ENCODE results near the gene SMIM32. TPM values are rescaled to one million over a fixed set of nuclear protein-coding genes. Genes with fewer than 3 reads are reported as not detected.

The SMIM32 gene
- total RNA-seq, 1 experiment from 2014 or later: 0.37 TPM

DNA sequence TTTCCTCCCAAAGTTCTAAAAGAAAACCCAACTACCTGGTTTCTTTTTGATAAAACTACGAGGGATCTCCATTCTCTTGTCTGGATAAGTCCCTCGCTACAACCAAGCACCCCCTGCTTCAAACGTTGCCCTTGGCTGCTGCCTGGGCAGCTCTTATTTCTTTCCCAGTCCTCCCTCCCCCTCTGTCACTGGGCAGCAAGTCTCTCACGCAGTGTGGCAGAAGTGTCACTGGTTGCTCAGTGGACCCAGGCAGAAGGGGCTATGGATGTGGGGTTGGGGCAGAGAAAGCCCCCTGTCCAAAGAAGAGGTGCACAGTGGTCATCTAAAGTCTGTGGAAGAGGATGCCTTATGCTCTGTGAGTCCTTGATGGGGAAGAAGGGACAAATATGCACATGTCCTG is 7.2 kb upstream of the SMIM32 start:
- ATAC-seq: no peak
- H3K4me1 Mint-ChIP-seq: peaks cover 31% of the 10 kb centered on the region
- peaks cover 100% of the 10 kb centered on the region for H3K27me3 Mint-ChIP-seq (ENCODE audit: low read depth)
- DNase-seq (ENCODE audit: low spot score): no peak
- no peak overlapping the region for H3K4me3 Mint-ChIP-seq
- H3K9me3 Mint-ChIP-seq: no peaks in the 10 kb centered on the region
- no peaks in the 10 kb centered on the region for H3K36me3 Mint-ChIP-seq
- H3K27ac Mint-ChIP-seq: no peak overlapping the region
- ChIA-PET POLR2A (no interaction called here), CTCF (interaction anchor here (0.8 to 1.4 kb wide), 3 partner anchors 12 to 35 kb away, joined by 3 to 5 read pairs (median 3); no protein-coding TSS in a partner anchor)
- TF ChIP-seq, protein P1, sequence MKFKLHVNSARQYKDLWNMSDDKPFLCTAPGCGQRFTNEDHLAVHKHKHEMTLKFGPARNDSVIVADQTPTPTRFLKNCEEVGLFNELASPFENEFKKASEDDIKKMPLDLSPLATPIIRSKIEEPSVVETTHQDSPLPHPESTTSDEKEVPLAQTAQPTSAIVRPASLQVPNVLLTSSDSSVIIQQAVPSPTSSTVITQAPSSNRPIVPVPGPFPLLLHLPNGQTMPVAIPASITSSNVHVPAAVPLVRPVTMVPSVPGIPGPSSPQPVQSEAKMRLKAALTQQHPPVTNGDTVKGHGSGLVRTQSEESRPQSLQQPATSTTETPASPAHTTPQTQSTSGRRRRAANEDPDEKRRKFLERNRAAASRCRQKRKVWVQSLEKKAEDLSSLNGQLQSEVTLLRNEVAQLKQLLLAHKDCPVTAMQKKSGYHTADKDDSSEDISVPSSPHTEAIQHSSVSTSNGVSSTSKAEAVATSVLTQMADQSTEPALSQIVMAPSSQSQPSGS (CRISPR knock-in tag; IDR thresholded peaks at IDR 0.05; ENCODE audit: borderline replicate concordance, low read depth): no peak
- TF ChIP-seq NFYB (CRISPR knock-in tag; conservative IDR thresholded peaks at IDR 0.05; ENCODE audit: low read depth) (no peak), JUN (CRISPR knock-in tag; IDR thresholded peaks at IDR 0.05) (no peak)
- TF ChIP-seq, protein P2, sequence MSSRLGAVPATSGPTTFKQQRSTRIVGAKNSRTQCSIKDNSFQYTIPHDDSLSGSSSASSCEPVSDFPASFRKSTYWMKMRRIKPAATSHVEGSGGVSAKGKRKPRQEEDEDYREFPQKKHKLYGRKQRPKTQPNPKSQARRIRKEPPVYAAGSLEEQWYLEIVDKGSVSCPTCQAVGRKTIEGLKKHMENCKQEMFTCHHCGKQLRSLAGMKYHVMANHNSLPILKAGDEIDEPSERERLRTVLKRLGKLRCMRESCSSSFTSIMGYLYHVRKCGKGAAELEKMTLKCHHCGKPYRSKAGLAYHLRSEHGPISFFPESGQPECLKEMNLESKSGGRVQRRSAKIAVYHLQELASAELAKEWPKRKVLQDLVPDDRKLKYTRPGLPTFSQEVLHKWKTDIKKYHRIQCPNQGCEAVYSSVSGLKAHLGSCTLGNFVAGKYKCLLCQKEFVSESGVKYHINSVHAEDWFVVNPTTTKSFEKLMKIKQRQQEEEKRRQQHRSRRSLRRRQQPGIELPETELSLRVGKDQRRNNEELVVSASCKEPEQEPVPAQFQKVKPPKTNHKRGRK (CRISPR knock-in tag; IDR thresholded peaks at IDR 0.05; ENCODE audit: borderline replicate concordance): no peak

DNA sequence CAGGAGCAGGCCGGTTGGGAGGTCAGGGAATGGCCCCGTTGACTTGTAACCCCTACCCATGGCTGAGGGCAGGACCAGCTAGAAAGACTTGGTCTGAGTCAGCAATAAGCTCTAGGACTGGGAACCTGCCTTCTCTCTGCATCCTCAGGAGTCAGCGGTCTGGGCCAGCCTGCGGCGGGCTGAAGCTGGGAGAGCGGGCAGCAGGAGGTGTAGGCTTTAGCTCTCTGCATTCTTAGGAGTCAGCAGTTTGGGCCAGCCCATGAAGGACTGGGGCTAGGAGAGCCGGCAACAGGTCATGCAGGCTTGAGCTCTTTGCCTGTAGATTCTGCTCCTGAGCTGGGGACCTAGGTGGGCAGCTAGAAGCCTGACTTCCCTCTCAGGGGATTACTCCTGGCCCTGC is 6.4 kb upstream of the SMIM32 start:
- CTCF ChIA-PET: interaction anchor here (0.8 to 1.5 kb wide), 4 partner anchors 13 to 222 kb away, joined by 3 to 5 read pairs (median 3); no protein-coding TSS in a partner anchor
- H3K4me3 Mint-ChIP-seq: no peak overlapping the region
- H3K27ac Mint-ChIP-seq: no peak overlapping the region
- H3K9me3 Mint-ChIP-seq: no peaks in the 10 kb centered on the region
- H3K4me1 Mint-ChIP-seq: peaks cover 31% of the 10 kb centered on the region
- POLR2A ChIA-PET: no interaction called here
- H3K36me3 Mint-ChIP-seq: no peaks in the 10 kb centered on the region
- no peak for DNase-seq (ENCODE audit: low spot score)
- ATAC-seq: no peak
- peaks cover 100% of the 10 kb centered on the region for H3K27me3 Mint-ChIP-seq (ENCODE audit: low read depth)
- TF ChIP-seq MYBL2 (CRISPR knock-in tag; IDR thresholded peaks at IDR 0.05) (no peak), ZNF423 (CRISPR knock-in tag; IDR thresholded peaks at IDR 0.05) (no peak), ZNF263 (CRISPR knock-in tag; IDR thresholded peaks at IDR 0.05; ENCODE audit: low read depth) (no peak), FOXK1 (CRISPR knock-in tag; IDR thresholded peaks at IDR 0.05) (no peak), NR2C2 (CRISPR knock-in tag; IDR thresholded peaks at IDR 0.05) (no peak), TP53 (CRISPR knock-in tag; IDR thresholded peaks at IDR 0.05) (no peak), NFYB (CRISPR knock-in tag; conservative IDR thresholded peaks at IDR 0.05; ENCODE audit: low read depth) (no peak), SP1 (CRISPR knock-in tag; conservative IDR thresholded peaks at IDR 0.05) (no peak), FOXJ3 (CRISPR knock-in tag; IDR thresholded peaks at IDR 0.05; ENCODE audit: borderline replicate concordance) (no peak)
- TF ChIP-seq, protein P3, sequence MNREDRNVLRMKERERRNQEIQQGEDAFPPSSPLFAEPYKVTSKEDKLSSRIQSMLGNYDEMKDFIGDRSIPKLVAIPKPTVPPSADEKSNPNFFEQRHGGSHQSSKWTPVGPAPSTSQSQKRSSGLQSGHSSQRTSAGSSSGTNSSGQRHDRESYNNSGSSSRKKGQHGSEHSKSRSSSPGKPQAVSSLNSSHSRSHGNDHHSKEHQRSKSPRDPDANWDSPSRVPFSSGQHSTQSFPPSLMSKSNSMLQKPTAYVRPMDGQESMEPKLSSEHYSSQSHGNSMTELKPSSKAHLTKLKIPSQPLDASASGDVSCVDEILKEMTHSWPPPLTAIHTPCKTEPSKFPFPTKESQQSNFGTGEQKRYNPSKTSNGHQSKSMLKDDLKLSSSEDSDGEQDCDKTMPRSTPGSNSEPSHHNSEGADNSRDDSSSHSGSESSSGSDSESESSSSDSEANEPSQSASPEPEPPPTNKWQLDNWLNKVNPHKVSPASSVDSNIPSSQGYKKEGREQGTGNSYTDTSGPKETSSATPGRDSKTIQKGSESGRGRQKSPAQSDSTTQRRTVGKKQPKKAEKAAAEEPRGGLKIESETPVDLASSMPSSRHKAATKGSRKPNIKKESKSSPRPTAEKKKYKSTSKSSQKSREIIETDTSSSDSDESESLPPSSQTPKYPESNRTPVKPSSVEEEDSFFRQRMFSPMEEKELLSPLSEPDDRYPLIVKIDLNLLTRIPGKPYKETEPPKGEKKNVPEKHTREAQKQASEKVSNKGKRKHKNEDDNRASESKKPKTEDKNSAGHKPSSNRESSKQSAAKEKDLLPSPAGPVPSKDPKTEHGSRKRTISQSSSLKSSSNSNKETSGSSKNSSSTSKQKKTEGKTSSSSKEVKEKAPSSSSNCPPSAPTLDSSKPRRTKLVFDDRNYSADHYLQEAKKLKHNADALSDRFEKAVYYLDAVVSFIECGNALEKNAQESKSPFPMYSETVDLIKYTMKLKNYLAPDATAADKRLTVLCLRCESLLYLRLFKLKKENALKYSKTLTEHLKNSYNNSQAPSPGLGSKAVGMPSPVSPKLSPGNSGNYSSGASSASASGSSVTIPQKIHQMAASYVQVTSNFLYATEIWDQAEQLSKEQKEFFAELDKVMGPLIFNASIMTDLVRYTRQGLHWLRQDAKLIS (CRISPR knock-in tag; IDR thresholded peaks at IDR 0.05; ENCODE audit: borderline replicate concordance): no peak
- TF ChIP-seq, protein P4, sequence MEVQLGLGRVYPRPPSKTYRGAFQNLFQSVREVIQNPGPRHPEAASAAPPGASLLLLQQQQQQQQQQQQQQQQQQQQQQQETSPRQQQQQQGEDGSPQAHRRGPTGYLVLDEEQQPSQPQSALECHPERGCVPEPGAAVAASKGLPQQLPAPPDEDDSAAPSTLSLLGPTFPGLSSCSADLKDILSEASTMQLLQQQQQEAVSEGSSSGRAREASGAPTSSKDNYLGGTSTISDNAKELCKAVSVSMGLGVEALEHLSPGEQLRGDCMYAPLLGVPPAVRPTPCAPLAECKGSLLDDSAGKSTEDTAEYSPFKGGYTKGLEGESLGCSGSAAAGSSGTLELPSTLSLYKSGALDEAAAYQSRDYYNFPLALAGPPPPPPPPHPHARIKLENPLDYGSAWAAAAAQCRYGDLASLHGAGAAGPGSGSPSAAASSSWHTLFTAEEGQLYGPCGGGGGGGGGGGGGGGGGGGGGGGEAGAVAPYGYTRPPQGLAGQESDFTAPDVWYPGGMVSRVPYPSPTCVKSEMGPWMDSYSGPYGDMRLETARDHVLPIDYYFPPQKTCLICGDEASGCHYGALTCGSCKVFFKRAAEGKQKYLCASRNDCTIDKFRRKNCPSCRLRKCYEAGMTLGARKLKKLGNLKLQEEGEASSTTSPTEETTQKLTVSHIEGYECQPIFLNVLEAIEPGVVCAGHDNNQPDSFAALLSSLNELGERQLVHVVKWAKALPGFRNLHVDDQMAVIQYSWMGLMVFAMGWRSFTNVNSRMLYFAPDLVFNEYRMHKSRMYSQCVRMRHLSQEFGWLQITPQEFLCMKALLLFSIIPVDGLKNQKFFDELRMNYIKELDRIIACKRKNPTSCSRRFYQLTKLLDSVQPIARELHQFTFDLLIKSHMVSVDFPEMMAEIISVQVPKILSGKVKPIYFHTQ (CRISPR knock-in tag; IDR thresholded peaks at IDR 0.05): no peak
- TF ChIP-seq, protein P1 (CRISPR knock-in tag; IDR thresholded peaks at IDR 0.05; ENCODE audit: borderline replicate concordance, low read depth): no peak
- TF ChIP-seq, protein P5, sequence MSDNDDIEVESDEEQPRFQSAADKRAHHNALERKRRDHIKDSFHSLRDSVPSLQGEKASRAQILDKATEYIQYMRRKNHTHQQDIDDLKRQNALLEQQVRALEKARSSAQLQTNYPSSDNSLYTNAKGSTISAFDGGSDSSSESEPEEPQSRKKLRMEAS (CRISPR knock-in tag; IDR thresholded peaks at IDR 0.05): no peak
- TF ChIP-seq, protein P6, sequence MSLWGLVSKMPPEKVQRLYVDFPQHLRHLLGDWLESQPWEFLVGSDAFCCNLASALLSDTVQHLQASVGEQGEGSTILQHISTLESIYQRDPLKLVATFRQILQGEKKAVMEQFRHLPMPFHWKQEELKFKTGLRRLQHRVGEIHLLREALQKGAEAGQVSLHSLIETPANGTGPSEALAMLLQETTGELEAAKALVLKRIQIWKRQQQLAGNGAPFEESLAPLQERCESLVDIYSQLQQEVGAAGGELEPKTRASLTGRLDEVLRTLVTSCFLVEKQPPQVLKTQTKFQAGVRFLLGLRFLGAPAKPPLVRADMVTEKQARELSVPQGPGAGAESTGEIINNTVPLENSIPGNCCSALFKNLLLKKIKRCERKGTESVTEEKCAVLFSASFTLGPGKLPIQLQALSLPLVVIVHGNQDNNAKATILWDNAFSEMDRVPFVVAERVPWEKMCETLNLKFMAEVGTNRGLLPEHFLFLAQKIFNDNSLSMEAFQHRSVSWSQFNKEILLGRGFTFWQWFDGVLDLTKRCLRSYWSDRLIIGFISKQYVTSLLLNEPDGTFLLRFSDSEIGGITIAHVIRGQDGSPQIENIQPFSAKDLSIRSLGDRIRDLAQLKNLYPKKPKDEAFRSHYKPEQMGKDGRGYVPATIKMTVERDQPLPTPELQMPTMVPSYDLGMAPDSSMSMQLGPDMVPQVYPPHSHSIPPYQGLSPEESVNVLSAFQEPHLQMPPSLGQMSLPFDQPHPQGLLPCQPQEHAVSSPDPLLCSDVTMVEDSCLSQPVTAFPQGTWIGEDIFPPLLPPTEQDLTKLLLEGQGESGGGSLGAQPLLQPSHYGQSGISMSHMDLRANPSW (CRISPR knock-in tag; conservative IDR thresholded peaks at IDR 0.05; ENCODE audit: low read depth): no peak
- TF ChIP-seq, protein P7, sequence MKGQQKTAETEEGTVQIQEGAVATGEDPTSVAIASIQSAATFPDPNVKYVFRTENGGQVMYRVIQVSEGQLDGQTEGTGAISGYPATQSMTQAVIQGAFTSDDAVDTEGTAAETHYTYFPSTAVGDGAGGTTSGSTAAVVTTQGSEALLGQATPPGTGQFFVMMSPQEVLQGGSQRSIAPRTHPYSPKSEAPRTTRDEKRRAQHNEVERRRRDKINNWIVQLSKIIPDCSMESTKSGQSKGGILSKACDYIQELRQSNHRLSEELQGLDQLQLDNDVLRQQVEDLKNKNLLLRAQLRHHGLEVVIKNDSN (CRISPR knock-in tag; IDR thresholded peaks at IDR 0.05): no peak
